H1 (cell line): ENCODE measurements around the gene HSD17B3.

ENCODE experiments used
- CBX8 ChIP-seq: fragments of 300-800, 300-1000 bp; sonication (generic); IDR thresholded peaks from 2 replicates; pipeline ENCODE4 v1.7.1; 2016; ENCODE audit warnings: low read depth, low read length, borderline replicate concordance
- CHD1 ChIP-seq: IDR thresholded peaks from 2 replicates; pipeline ENCODE4 v1.6.1; 2012; ENCODE audit warnings: low read depth, low read length, improper control_type of control experiment
- CHD2 ChIP-seq: IDR thresholded peaks from 2 replicates; pipeline ENCODE4 v1.6.1; 2012; ENCODE audit warnings: low read length, improper control_type of control experiment
- CTCF ChIP-seq, 3 experiments: IDR thresholded peaks; 1 replicate in 2 of 3; 2 replicates in 1 of 3; pipeline versions ENCODE4 v1.5.1 to v1.6.1; 2011; ENCODE audit warnings: low read length in 3 of 3, mild to moderate bottlenecking in 3 of 3, inconsistent platforms in 2 of 3, low read depth in 1 of 3, moderate library complexity in 1 of 3; ENCODE audit not compliant: insufficient read depth in 1 of 3; ENCODE audit errors: control extremely low read depth in 1 of 3
- EP300 ChIP-seq, 2 experiments: IDR thresholded peaks; 1 replicate in 1 of 2; 2 replicates in 1 of 2; pipeline ENCODE4 v1.6.1; 2011 to 2012; ENCODE audit warnings: low read depth in 2 of 2, low read length in 2 of 2, mild to moderate bottlenecking in 2 of 2, borderline replicate concordance in 1 of 2, inconsistent platforms in 1 of 2, moderate library complexity in 1 of 2
- POLR2A ChIP-seq, 2 experiments: IDR thresholded peaks; 1 replicate in 1 of 2; 2 replicates in 1 of 2; pipeline ENCODE4 v1.6.1; 2011; ENCODE audit warnings: low read depth in 2 of 2, low read length in 2 of 2, mild to moderate bottlenecking in 2 of 2; ENCODE audit errors: control extremely low read depth in 1 of 2
- SIX5 ChIP-seq: IDR thresholded peaks from 2 replicates; pipeline ENCODE4 v1.6.1; 2011; ENCODE audit warnings: mild to moderate bottlenecking, low read depth, low read length
- SP1 ChIP-seq: IDR thresholded peaks from 2 replicates; pipeline ENCODE4 v1.6.1; 2011; ENCODE audit warnings: low read depth, low read length
- TCF12 ChIP-seq: IDR thresholded peaks from 2 replicates; pipeline ENCODE4 v1.6.1; 2011; ENCODE audit warnings: low read depth, mild to moderate bottlenecking, low read length
- ZNF274 ChIP-seq: IDR thresholded peaks from 2 replicates; pipeline ENCODE4 v1.7.0; 2012; ENCODE audit warnings: low read length, borderline replicate concordance; ENCODE audit errors: extremely low read depth
- TF ChIP-seq, protein P1 (sequence below): IDR thresholded peaks from 2 replicates; pipeline ENCODE4 v1.6.1; 2011; ENCODE audit warnings: low read length, improper control_type of control experiment

- no peak for TF ChIP-seq EP300 (IDR thresholded peaks at IDR 0.05; ENCODE audit: borderline replicate concordance in 1 of 2, low read depth in 2 of 2, low read length in 2 of 2)
- TF ChIP-seq SP1 = no peak
- no peak for TF ChIP-seq CTCF (IDR thresholded peaks at IDR 0.05; ENCODE audit: control extremely low read depth in 1 of 3, insufficient read depth in 1 of 3, low read depth in 1 of 3, low read length in 3 of 3)
- no peak for TF ChIP-seq CHD2
- TF ChIP-seq ZNF274 = no peak
- TF ChIP-seq, protein P1, sequence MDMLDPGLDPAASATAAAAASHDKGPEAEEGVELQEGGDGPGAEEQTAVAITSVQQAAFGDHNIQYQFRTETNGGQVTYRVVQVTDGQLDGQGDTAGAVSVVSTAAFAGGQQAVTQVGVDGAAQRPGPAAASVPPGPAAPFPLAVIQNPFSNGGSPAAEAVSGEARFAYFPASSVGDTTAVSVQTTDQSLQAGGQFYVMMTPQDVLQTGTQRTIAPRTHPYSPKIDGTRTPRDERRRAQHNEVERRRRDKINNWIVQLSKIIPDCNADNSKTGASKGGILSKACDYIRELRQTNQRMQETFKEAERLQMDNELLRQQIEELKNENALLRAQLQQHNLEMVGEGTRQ = no peak
- TF ChIP-seq CBX8 = no peak
- no peak for TF ChIP-seq POLR2A (IDR thresholded peaks at IDR 0.05; ENCODE audit: control extremely low read depth in 1 of 2, low read depth in 2 of 2, low read length in 2 of 2)
- no peak for TF ChIP-seq CHD1
- TF ChIP-seq TCF12 = no peak
- TF ChIP-seq SIX5 = no peak
Measured at GRCh38 chr9:96305171-96305570, 3.2 kb upstream of the HSD17B3 start.
